H1 (cell line): ENCODE measurements around the gene APLN. TPM values are rescaled to one million over a fixed set of nuclear protein-coding genes. Genes with fewer than 3 reads are reported as not detected.

ENCODE experiments used
- CTCF ChIA-PET: fragments of 300-600 bp; sonication (Branson Sonifier 250); formaldehyde crosslinking; loops from one replicate; lab custom pipeline; 2021; ENCODE audit not compliant: partially characterized antibody; lab: Charles Lee
- POLR2A ChIA-PET: fragments of 300-600 bp; sonication (Branson Sonifier 250); formaldehyde crosslinking; loops from one replicate; lab custom pipeline; 2021; ENCODE audit warnings: inconsistent platforms; ENCODE audit not compliant: partially characterized antibody; lab: Charles Lee
- DNase-seq, 2 experiments: peaks; one replicate each; pipeline versions ENCODE4 v3.0.0 to v3.0.0-alpha.2; 2010 to 2022; ENCODE audit warnings: low spot score in 2 of 2, low read depth in 1 of 2, mixed read lengths in 1 of 2
- FAIRE-seq: peaks from 2 replicates; lab custom pipeline; 2011; peaks lifted over from hg19 to GRCh38; lab: Jason Lieb, UNC
- H2AFZ ChIP-seq: 2 replicates; pipeline ENCODE4 v1.8.1; 2012; ENCODE audit warnings: low read length, inconsistent platforms
- H2AK5ac ChIP-seq: 2 replicates; pipeline ENCODE4 v1.6.1; 2013; ENCODE audit warnings: low read depth, low read length
- H2BK120ac ChIP-seq: replicated peaks from 2 replicates; pipeline ENCODE3; 2013; ENCODE audit warnings: low read depth, low read length, inconsistent platforms
- H2BK12ac ChIP-seq: 2 replicates; pipeline ENCODE4 v1.6.1; 2013; ENCODE audit warnings: low read depth, low read length
- H2BK15ac ChIP-seq: 2 replicates; pipeline ENCODE4 v1.6.1; 2013; ENCODE audit warnings: low read length
- H2BK20ac ChIP-seq: 2 replicates; pipeline ENCODE4 v1.6.1; 2013; ENCODE audit warnings: low read length
- H2BK5ac ChIP-seq: 2 replicates; pipeline ENCODE4 v1.6.1; 2013; ENCODE audit warnings: low read depth, low read length
- H3K14ac ChIP-seq: 2 replicates; pipeline ENCODE4 v1.6.1; 2013; ENCODE audit warnings: inconsistent platforms; ENCODE audit not compliant: insufficient read length
- H3K18ac ChIP-seq: 2 replicates; pipeline ENCODE4 v1.6.1; 2013; ENCODE audit warnings: low read length; ENCODE audit errors: extremely low read depth
- H3K23ac ChIP-seq: 2 replicates; pipeline ENCODE4 v1.6.1; 2013; ENCODE audit warnings: inconsistent platforms; ENCODE audit not compliant: insufficient read length
- H3K23me2 ChIP-seq: 2 replicates; pipeline ENCODE4 v1.6.1; 2013; ENCODE audit warnings: low read depth, low read length
- H3K27ac ChIP-seq: 2 replicates; pipeline ENCODE4 v1.6.1; 2011; ENCODE audit warnings: low read depth, low read length, inconsistent platforms
- H3K27me3 ChIP-seq, 4 experiments: replicated peaks in 1 of 4; 1 replicate in 1 of 4; 2 replicates in 3 of 4; pipeline versions ENCODE4 v1.6.1 to v1.8.1; 2011 to 2013; ENCODE audit warnings: low read length in 3 of 4, mild to moderate bottlenecking in 3 of 4, inconsistent platforms in 2 of 4, mixed read lengths in 2 of 4, moderate library complexity in 1 of 4; ENCODE audit not compliant: control insufficient read depth in 3 of 4, insufficient read depth in 3 of 4; ENCODE audit errors: extremely low read depth in 1 of 4
- H3K36me3 ChIP-seq, 4 experiments: 2 replicates each; pipeline versions ENCODE4 v1.6.1 to v1.8.1; 2011 to 2013; ENCODE audit warnings: mild to moderate bottlenecking in 4 of 4, low read length in 3 of 4, moderate library complexity in 2 of 4, control low read depth in 1 of 4, inconsistent platforms in 1 of 4; ENCODE audit not compliant: insufficient read depth in 4 of 4, control insufficient read depth in 2 of 4
- H3K4ac ChIP-seq: replicated peaks from 2 replicates; pipeline ENCODE3; 2013; ENCODE audit warnings: low read length, low read depth, mixed read lengths, inconsistent platforms; ENCODE audit not compliant: insufficient read length
- H3K4me1 ChIP-seq, 4 experiments: replicated peaks in 1 of 4; 1 replicate in 1 of 4; 2 replicates in 3 of 4; pipeline versions ENCODE4 v1.6.1 to v1.8.1; 2011 to 2013; ENCODE audit warnings: low read length in 3 of 4, inconsistent platforms in 2 of 4, mixed read lengths in 1 of 4; ENCODE audit not compliant: insufficient read depth in 4 of 4, control insufficient read depth in 3 of 4
- H3K4me2 ChIP-seq, 2 experiments: 2 replicates each; pipeline versions ENCODE4 v1.6.1 to v1.8.1; 2011 to 2013; ENCODE audit warnings: low read depth in 2 of 2, low read length in 2 of 2, control low read depth in 1 of 2, inconsistent platforms in 1 of 2, mild to moderate bottlenecking in 1 of 2; ENCODE audit not compliant: insufficient read depth in 1 of 2
- H3K4me3 ChIP-seq, 4 experiments: fragments of 200-600, 300-600 bp in 1 of 4; sonication (generic), shearing (Covaris generic), sonication (Bioruptor Twin) in 1 of 4; 2 replicates each; pipeline versions ENCODE4 v1.5.1 to v1.8.1; 2011 to 2016; ENCODE audit warnings: low read length in 4 of 4, low read depth in 3 of 4, control low read depth in 2 of 4, inconsistent platforms in 2 of 4, mild to moderate bottlenecking in 2 of 4, mixed read lengths in 1 of 4, moderate library complexity in 1 of 4; ENCODE audit not compliant: insufficient read depth in 2 of 4; ENCODE audit errors: extremely low read depth in 1 of 4
- H3K56ac ChIP-seq: replicated peaks from 2 replicates; pipeline ENCODE3; 2013; ENCODE audit warnings: low read depth, mild to moderate bottlenecking, mixed read lengths, low read length, inconsistent platforms; ENCODE audit not compliant: insufficient read length
- H3K79me1 ChIP-seq: 2 replicates; pipeline ENCODE4 v1.6.1; 2013; ENCODE audit warnings: low read depth, low read length, control low read depth
- H3K79me2 ChIP-seq, 2 experiments: 2 replicates each; pipeline versions ENCODE4 v1.6.1 to v1.8.1; 2012 to 2013; ENCODE audit warnings: low read length in 2 of 2, mild to moderate bottlenecking in 2 of 2, inconsistent platforms in 1 of 2; ENCODE audit not compliant: insufficient read depth in 2 of 2, control insufficient read depth in 1 of 2
- H3K9ac ChIP-seq, 4 experiments: replicated peaks in 1 of 4; 1 replicate in 1 of 4; 2 replicates in 3 of 4; pipeline versions ENCODE4 v1.6.1 to v1.8.1; 2011 to 2013; ENCODE audit warnings: low read depth in 3 of 4, low read length in 3 of 4, control low read depth in 2 of 4, mild to moderate bottlenecking in 2 of 4, moderate library complexity in 2 of 4, inconsistent platforms in 1 of 4; ENCODE audit errors: extremely low read depth in 1 of 4
- H3K9me3 ChIP-seq, 2 experiments: 2 replicates each; pipeline versions ENCODE4 v1.6.1 to v1.8.1; 2012 to 2013; ENCODE audit warnings: mild to moderate bottlenecking in 2 of 2, moderate library complexity in 2 of 2, control low read depth in 1 of 2, inconsistent platforms in 1 of 2, low read depth in 1 of 2, low read length in 1 of 2, mixed read lengths in 1 of 2; ENCODE audit not compliant: insufficient read depth in 2 of 2
- H4K20me1 ChIP-seq, 2 experiments: replicated peaks in 1 of 2; 2 replicates each; pipeline versions ENCODE3 to v1.8.1; 2011 to 2013; ENCODE audit warnings: inconsistent platforms in 2 of 2, low read length in 2 of 2, mild to moderate bottlenecking in 1 of 2; ENCODE audit not compliant: insufficient read depth in 2 of 2, control insufficient read depth in 1 of 2
- H4K5ac ChIP-seq: 2 replicates; pipeline ENCODE4 v1.6.1; 2013; ENCODE audit warnings: low read length, low read depth, mixed read lengths, inconsistent platforms; ENCODE audit not compliant: insufficient read length
- H4K8ac ChIP-seq: 2 replicates; pipeline ENCODE4 v1.8.0; 2013; ENCODE audit warnings: mild to moderate bottlenecking, moderate library complexity, low read length, inconsistent platforms; ENCODE audit not compliant: insufficient read depth; ENCODE audit errors: extremely low read depth
- H4K91ac ChIP-seq: replicated peaks from 2 replicates; pipeline ENCODE3; 2013; ENCODE audit warnings: low read length, mixed read lengths, inconsistent platforms; ENCODE audit not compliant: insufficient read length
- CTBP2 ChIP-seq: IDR thresholded peaks from 2 replicates; pipeline ENCODE4 v1.7.0; 2011; ENCODE audit warnings: borderline replicate concordance, mild to moderate bottlenecking, moderate library complexity, mixed read lengths, low read length; ENCODE audit not compliant: insufficient read depth, insufficient read length
- NANOG ChIP-seq: IDR thresholded peaks from 2 replicates; pipeline ENCODE4 v1.6.1; 2011; ENCODE audit warnings: low read length, low read depth, mild to moderate bottlenecking, inconsistent platforms; ENCODE audit not compliant: insufficient read depth, poor library complexity, severe bottlenecking
- POLR2A ChIP-seq, 2 experiments: IDR thresholded peaks; 1 replicate in 1 of 2; 2 replicates in 1 of 2; pipeline ENCODE4 v1.6.1; 2011; ENCODE audit warnings: low read depth in 2 of 2, low read length in 2 of 2, mild to moderate bottlenecking in 2 of 2; ENCODE audit errors: control extremely low read depth in 1 of 2
- RAD21 ChIP-seq, 2 experiments: IDR thresholded peaks in 1 of 2; conservative IDR thresholded peaks in 1 of 2; 2 replicates each; pipeline ENCODE4 v1.6.1; 2011; ENCODE audit warnings: low read depth in 2 of 2, low read length in 2 of 2, improper control_type of control experiment in 1 of 2, inconsistent platforms in 1 of 2, mild to moderate bottlenecking in 1 of 2, moderate library complexity in 1 of 2
- RXRA ChIP-seq: IDR thresholded peaks from 2 replicates; pipeline ENCODE4 v1.6.1; 2011; ENCODE audit warnings: low read depth, mild to moderate bottlenecking, low read length, moderate library complexity; ENCODE audit not compliant: insufficient read depth
- SP2 ChIP-seq: IDR thresholded peaks from 2 replicates; pipeline ENCODE4 v1.6.1; 2012; ENCODE audit warnings: mild to moderate bottlenecking, low read length, inconsistent platforms
- SP4 ChIP-seq: IDR thresholded peaks from 2 replicates; pipeline ENCODE4 v1.6.1; 2012; ENCODE audit warnings: low read length, inconsistent platforms
- SRF ChIP-seq: IDR thresholded peaks from 2 replicates; pipeline ENCODE4 v1.6.1; 2011; ENCODE audit warnings: mild to moderate bottlenecking, low read depth, low read length, moderate library complexity
- SUZ12 ChIP-seq: fragments of 200-600 bp; sonication (generic); IDR thresholded peaks from 2 replicates; pipeline ENCODE4 v1.6.1; 2012; ENCODE audit warnings: mild to moderate bottlenecking, inconsistent platforms, low read length, moderate library complexity, mixed read lengths
- TCF12 ChIP-seq: IDR thresholded peaks from 2 replicates; pipeline ENCODE4 v1.6.1; 2011; ENCODE audit warnings: low read depth, mild to moderate bottlenecking, low read length
- WGBS, 2 experiments: shearing (Covaris generic) in 1 of 2; methylation state at CpG; one replicate each; pipeline versions ENCODE4 v1.1.6 to v1.1.7; 2013 to 2015; ENCODE audit warnings: low lambda C conversion rate in 2 of 2, mixed read lengths in 2 of 2, inconsistent platforms in 1 of 2, low coverage in 1 of 2, missing lambda C conversion rate in 1 of 2; ENCODE audit not compliant: insufficient replicate concordance in 2 of 2, insufficient coverage in 1 of 2, insufficient read length in 1 of 2; ENCODE audit errors: extremely low coverage in 1 of 2, missing lambda C conversion rate in 1 of 2; 5-methylcytosine and 5-hydroxymethylcytosine counted together
- polyA plus RNA-seq, 7 experiments: library from polyadenylated mRNA; depleted of rRNA in 3 of 7; stranded (reverse) in 5 of 7; unstranded in 2 of 7; fragments of >200 nt in 5 of 7; fragments of 200-250 nt in 2 of 7; gene quantifications; 1 replicate in 5 of 7; 2 replicates in 1 of 7; 4 replicates in 1 of 7; pipeline versions ENCODE4 v1.2.1 to v1.2.3, GENCODE V29; 2011 to 2013; ENCODE audit warnings: missing spikeins in 2 of 7, mixed read lengths in 2 of 7
- total RNA-seq: library from RNA; stranded (reverse); fragmentation: NEBNext Ultra II Directional; extraction: Animal tissue kit (Norgen Biotek cat#: 25700); gene quantifications from 2 replicates; pipeline ENCODE4 v1.2.1, GENCODE V29; 2021

The APLN gene
- total and polyA plus RNA-seq, 2 of the 8 experiments (the other 6 are each of a cell fraction or from before 2014, with no cell fraction given), result 1.1 to 1.8 TPM

GRCh38 chrX:129661369-129661768 is 6.6 kb upstream of the APLN start:
- H3K4me1 ChIP-seq, result peaks cover 0 to 2% (median 0%) of the 10 kb centered on the region in 4 experiments; a peak in 4 of 7 replicates
- no peak overlapping the region for H3K9ac ChIP-seq
- no peak for TF ChIP-seq TCF12
- TF ChIP-seq NANOG, result no peak
- no peak for TF ChIP-seq SP2
- no peak for TF ChIP-seq SRF
- no peak for TF ChIP-seq SUZ12
- no peak for TF ChIP-seq POLR2A (IDR thresholded peaks at IDR 0.05; ENCODE audit: control extremely low read depth in 1 of 2, low read depth in 2 of 2, low read length in 2 of 2)
- TF ChIP-seq SP4, result no peak
- TF ChIP-seq CTBP2, result no peak
- TF ChIP-seq RXRA, result no peak
- no peak for TF ChIP-seq RAD21 (IDR thresholded peaks at IDR 0.05 in 1 of 2, conservative IDR thresholded peaks at IDR 0.05 in 1 of 2; ENCODE audit: low read depth in 2 of 2, low read length in 2 of 2)
- no peak overlapping the region for H3K14ac ChIP-seq
- 0 out of 7 replicates have a peak, but pooled peaks cover 0 to under 1% (median 0%) of the 10 kb centered on the region in 4 experiments for H3K27me3 ChIP-seq
- no peak overlapping the region for H2AFZ ChIP-seq
- H2BK12ac ChIP-seq, result no peak overlapping the region
- no peak overlapping the region for H3K56ac ChIP-seq
- no peak overlapping the region for H4K5ac ChIP-seq
- H2BK20ac ChIP-seq, result no peak overlapping the region
- no peak overlapping the region for H3K4ac ChIP-seq
- ChIA-PET POLR2A (no interaction called here), CTCF (interaction anchor here (0.6 to 1.7 kb wide), 4 partner anchors 16 to 67 kb away, joined by 3 to 6 read pairs (median 4); no protein-coding TSS in a partner anchor)
- no peaks in the 10 kb centered on the region for H3K36me3 ChIP-seq
- no peak overlapping the region for H3K18ac ChIP-seq
- H3K27ac ChIP-seq, result no peak overlapping the region
- H3K79me1 ChIP-seq, result no peaks in the 10 kb centered on the region
- H2AK5ac ChIP-seq, result no peak overlapping the region
- no peaks in the 10 kb centered on the region for H3K23me2 ChIP-seq
- DNase-seq (no peak), FAIRE-seq (no peak)
- peaks cover 0 to 3% of the 10 kb centered on the region in 2 experiments; a peak in 1 of 4 replicates for H3K9me3 ChIP-seq
- H4K20me1 ChIP-seq, result no peaks in the 10 kb centered on the region
- no peaks in the 10 kb centered on the region for H3K79me2 ChIP-seq
- H3K4me2 ChIP-seq, result no peak overlapping the region
- no peak overlapping the region for H3K23ac ChIP-seq
- no peak overlapping the region for H2BK120ac ChIP-seq
- H2BK5ac ChIP-seq, result no peak overlapping the region
- no peak overlapping the region for H3K4me3 ChIP-seq
- H4K8ac ChIP-seq, result no peak overlapping the region
- no peak overlapping the region for H4K91ac ChIP-seq
- no peak overlapping the region for H2BK15ac ChIP-seq
- 100% methylated on average over 1 of the region's 1 CpG; no CpG with 5 or more reads in 1 of the 2 experiments for WGBS, 2 experiments
